AG09319 (cell line): Measurements from ENCODE around the gene KIF26B.

Experiments used
- DNase-seq: peaks from one replicate; pipeline ENCODE4 v3.0.0-alpha.2; 2010; ENCODE audit warnings: low read depth; ENCODE audit errors: extremely low read depth
- CTCF ChIP-seq: IDR thresholded peaks from 2 replicates; pipeline ENCODE4 v1.5.1; 2011; ENCODE audit warnings: low read depth, mild to moderate bottlenecking, inconsistent platforms, low read length, moderate library complexity

Gene KIF26B

GRCh38 chr1:245748240-245748639 is 593.5 kb downstream of the KIF26B start:
- TF ChIP-seq CTCF: no peak
- no peak for DNase-seq

- no peak for DNase-seq
- no peak for TF ChIP-seq CTCF
Observed at GRCh38 chr1:245748646-245749045, 593.9 kb downstream of the KIF26B start.

- DNase-seq: no peak
- TF ChIP-seq CTCF: no peak
Observed at GRCh38 chr1:245749053-245749452, 594.3 kb downstream of the KIF26B start.

GRCh38 chr1:245750261-245750660 is 595.5 kb downstream of the KIF26B start:
- TF ChIP-seq CTCF: no peak
- no peak for DNase-seq

- no peak for TF ChIP-seq CTCF
- peak; percentile 41 for DNase-seq
Observed at GRCh38 chr1:245751116-245751515, 596.3 kb downstream of the KIF26B start.

GRCh38 chr1:245751726-245752470 is 597.1 kb downstream of the KIF26B start:
- no peak for TF ChIP-seq CTCF
- DNase-seq: peak; percentile 42

- DNase-seq: no peak
- no peak for TF ChIP-seq CTCF
Observed at GRCh38 chr1:245752561-245752960, 597.8 kb downstream of the KIF26B start.
